ENCODE measurements around the gene PIGO. TPM values are rescaled to one million over a fixed set of nuclear protein-coding genes. Genes with fewer than 3 reads are reported as not detected.

The PIGO gene
- total and polyA plus RNA-seq, 2 of the 8 experiments (the other 6 are each of a cell fraction or from before 2014, with no cell fraction given) = 20.5 to 31.3 TPM

DNA sequence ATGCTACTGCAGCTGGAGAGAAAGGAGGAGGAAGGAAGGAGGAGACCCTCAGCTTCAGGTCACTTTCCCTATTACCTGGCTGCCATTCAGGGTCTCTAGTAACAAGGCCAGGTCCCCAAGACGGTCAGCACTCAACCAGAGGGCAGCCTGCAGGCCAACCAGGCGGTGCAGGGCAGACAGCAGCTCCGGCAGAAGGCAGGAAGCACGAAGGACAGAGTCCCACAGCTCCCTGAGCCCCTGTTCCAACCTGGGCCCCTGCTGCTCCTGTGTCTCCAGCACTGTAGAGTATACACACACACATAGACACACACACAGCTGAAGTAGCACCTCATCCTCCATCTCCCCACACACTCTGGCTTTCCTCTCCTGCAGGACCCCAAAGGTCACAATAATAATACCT is 18.3 kb downstream of the PIGO start:
- no peak for FAIRE-seq
- Histone ChIP-seq H4K20me1 (replicated peaks in 1 of 2; ENCODE audit: control insufficient read depth in 1 of 2, insufficient read depth in 2 of 2, low read length in 2 of 2) (no peaks in the 10 kb centered on the region), H2AK5ac (ENCODE audit: low read depth, low read length) (no peak overlapping the region), H3K4ac (replicated peaks; ENCODE audit: insufficient read length, low read depth, low read length) (no peak overlapping the region), H3K4me3 (ENCODE audit: extremely low read depth in 1 of 4, insufficient read depth in 2 of 4, low read depth in 3 of 4, low read length in 4 of 4) (peak overlapping the region in 3 of 4 experiments; percentile 72 to 92 (median 83); a peak in 6 of 8 replicates), H2BK20ac (ENCODE audit: low read length) (no peak overlapping the region), H4K8ac (ENCODE audit: extremely low read depth, insufficient read depth, low read length) (no peak overlapping the region), H3K18ac (ENCODE audit: extremely low read depth, low read length) (no peak overlapping the region), H3K27me3 (replicated peaks in 1 of 4; ENCODE audit: control insufficient read depth in 3 of 4, extremely low read depth in 1 of 4, insufficient read depth in 3 of 4, low read length in 3 of 4) (no peaks in the 10 kb centered on the region), H3K9ac (replicated peaks in 1 of 4; ENCODE audit: extremely low read depth in 1 of 4, low read depth in 3 of 4, low read length in 3 of 4) (peak overlapping the region in 2 of 4 experiments; percentile 34 to 92; a peak in 2 of 7 replicates), H3K56ac (replicated peaks; ENCODE audit: insufficient read length, low read depth, low read length) (no peak overlapping the region), H3K23ac (ENCODE audit: insufficient read length) (no peak overlapping the region), H2BK120ac (replicated peaks; ENCODE audit: low read depth, low read length) (no peak overlapping the region), H3K9me3 (ENCODE audit: insufficient read depth in 2 of 2, low read depth in 1 of 2, low read length in 1 of 2) (no peaks in the 10 kb centered on the region), H3K23me2 (ENCODE audit: low read depth, low read length) (peaks cover 13% of the 10 kb centered on the region), H3K79me1 (ENCODE audit: low read depth, low read length) (peaks cover 8% of the 10 kb centered on the region), H3K79me2 (ENCODE audit: control insufficient read depth in 1 of 2, insufficient read depth in 2 of 2, low read length in 2 of 2) (peaks cover 8 to 25% of the 10 kb centered on the region in 2 experiments), H3K27ac (ENCODE audit: low read depth, low read length) (no peak overlapping the region), H3K4me2 (ENCODE audit: insufficient read depth in 1 of 2, low read depth in 2 of 2, low read length in 2 of 2) (peak overlapping the region; percentile 83 to 99), H3K36me3 (ENCODE audit: control insufficient read depth in 2 of 4, insufficient read depth in 4 of 4, low read length in 3 of 4) (peaks cover 19 to 42% (median 36%) of the 10 kb centered on the region in 4 experiments), H2AFZ (ENCODE audit: low read length) (no peak overlapping the region), H2BK12ac (ENCODE audit: low read depth, low read length) (no peak overlapping the region), H4K91ac (replicated peaks; ENCODE audit: insufficient read length, low read length) (no peak overlapping the region), H3K14ac (ENCODE audit: insufficient read length) (no peak overlapping the region), H2BK5ac (ENCODE audit: low read depth, low read length) (no peak overlapping the region), H3K4me1 (replicated peaks in 1 of 4; ENCODE audit: control insufficient read depth in 3 of 4, insufficient read depth in 4 of 4, low read length in 3 of 4) (peaks cover 0 to 13% (median 5%) of the 10 kb centered on the region in 4 experiments; a peak in 4 of 7 replicates), H2BK15ac (ENCODE audit: low read length) (no peak overlapping the region), H4K5ac (ENCODE audit: insufficient read length, low read depth, low read length) (no peak overlapping the region)
- CTCF ChIA-PET (ENCODE audit: partially characterized antibody) = interaction anchor here (0.6 to 6.7 kb wide), 7 partner anchors 13 to 328 kb away, joined by 3 to 46 read pairs (median 4); partner anchors contain the start of genes DNAJB5 and PIGO
- no peak for DNase-seq (ENCODE audit: low read depth in 1 of 2, low spot score in 2 of 2)
- POLR2A ChIA-PET (ENCODE audit: partially characterized antibody) = interaction anchor here (1.1 to 17.6 kb wide), 3 partner anchors 9 to 36 kb away, joined by 4 to 440 read pairs (median 85); partner anchors contain the start of genes PIGO, STOML2 and VCP
- WGBS, 2 experiments (ENCODE audit: extremely low coverage in 1 of 2, insufficient coverage in 1 of 2, insufficient read length in 1 of 2, insufficient replicate concordance in 2 of 2, low coverage in 1 of 2, low lambda C conversion rate in 2 of 2, missing lambda C conversion rate in 1 of 2) = 82% methylated on average over 4 of the region's 4 CpGs; no CpG with 5 or more reads in 1 of the 2 experiments
- TF ChIP-seq BCL11A (IDR thresholded peaks at IDR 0.05; ENCODE audit: low read depth in 2 of 2, low read length in 2 of 2) = no peak
- TF ChIP-seq ASH2L (IDR thresholded peaks at IDR 0.05; ENCODE audit: low read length) = no peak
- TF ChIP-seq NANOG (IDR thresholded peaks at IDR 0.05; ENCODE audit: insufficient read depth, low read depth, low read length, poor library complexity, severe bottlenecking) = no peak
- TF ChIP-seq SUZ12 (IDR thresholded peaks at IDR 0.05; ENCODE audit: low read length) = no peak
- TF ChIP-seq RAD21 (IDR thresholded peaks at IDR 0.05 in 1 of 2, conservative IDR thresholded peaks at IDR 0.05 in 1 of 2; ENCODE audit: low read depth in 2 of 2, low read length in 2 of 2) = no peak
- TF ChIP-seq, protein P1, sequence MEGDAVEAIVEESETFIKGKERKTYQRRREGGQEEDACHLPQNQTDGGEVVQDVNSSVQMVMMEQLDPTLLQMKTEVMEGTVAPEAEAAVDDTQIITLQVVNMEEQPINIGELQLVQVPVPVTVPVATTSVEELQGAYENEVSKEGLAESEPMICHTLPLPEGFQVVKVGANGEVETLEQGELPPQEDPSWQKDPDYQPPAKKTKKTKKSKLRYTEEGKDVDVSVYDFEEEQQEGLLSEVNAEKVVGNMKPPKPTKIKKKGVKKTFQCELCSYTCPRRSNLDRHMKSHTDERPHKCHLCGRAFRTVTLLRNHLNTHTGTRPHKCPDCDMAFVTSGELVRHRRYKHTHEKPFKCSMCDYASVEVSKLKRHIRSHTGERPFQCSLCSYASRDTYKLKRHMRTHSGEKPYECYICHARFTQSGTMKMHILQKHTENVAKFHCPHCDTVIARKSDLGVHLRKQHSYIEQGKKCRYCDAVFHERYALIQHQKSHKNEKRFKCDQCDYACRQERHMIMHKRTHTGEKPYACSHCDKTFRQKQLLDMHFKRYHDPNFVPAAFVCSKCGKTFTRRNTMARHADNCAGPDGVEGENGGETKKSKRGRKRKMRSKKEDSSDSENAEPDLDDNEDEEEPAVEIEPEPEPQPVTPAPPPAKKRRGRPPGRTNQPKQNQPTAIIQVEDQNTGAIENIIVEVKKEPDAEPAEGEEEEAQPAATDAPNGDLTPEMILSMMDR (IDR thresholded peaks at IDR 0.05; ENCODE audit: control extremely low read depth in 1 of 3, insufficient read depth in 1 of 3, low read depth in 1 of 3, low read length in 3 of 3) = no peak
- TF ChIP-seq, protein P2, sequence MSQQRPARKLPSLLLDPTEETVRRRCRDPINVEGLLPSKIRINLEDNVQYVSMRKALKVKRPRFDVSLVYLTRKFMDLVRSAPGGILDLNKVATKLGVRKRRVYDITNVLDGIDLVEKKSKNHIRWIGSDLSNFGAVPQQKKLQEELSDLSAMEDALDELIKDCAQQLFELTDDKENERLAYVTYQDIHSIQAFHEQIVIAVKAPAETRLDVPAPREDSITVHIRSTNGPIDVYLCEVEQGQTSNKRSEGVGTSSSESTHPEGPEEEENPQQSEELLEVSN (IDR thresholded peaks at IDR 0.05) = no peak
- TF ChIP-seq TCF12 (IDR thresholded peaks at IDR 0.05; ENCODE audit: low read depth, low read length) = no peak
- TF ChIP-seq PHF8 (conservative IDR thresholded peaks at IDR 0.05; ENCODE audit: low read depth, low read length) = no peak
- TF ChIP-seq SP1 (IDR thresholded peaks at IDR 0.05; ENCODE audit: low read depth, low read length) = no peak
